HG03521 (cell line): ENCODE results near the gene SCN11A.

Source experiments
- ATAC-seq: cut with Tn5 transposase; IDR thresholded peaks from one replicate; pipeline ENCODE4 v1.9.1; 2021; ENCODE audit warnings: mild to moderate bottlenecking, moderate library complexity; ENCODE audit not compliant: unreplicated experiment

The SCN11A gene

GRCh38 chr3:39011191-39011736 is 40.5 kb downstream of the SCN11A start:
- ATAC-seq: no peak

- ATAC-seq: no peak
These were observed 46.4 kb downstream of the SCN11A start for GRCh38 chr3:39005295-39005694.
